ENCODE measurements around the gene ADAMTS2.

ADAMTS2 gene

GRCh38 chr5:179275381-179275878 is 69.8 kb downstream of the ADAMTS2 start:
- no peak for FAIRE-seq

- no peak for FAIRE-seq
These were observed 70.6 kb downstream of the ADAMTS2 start for GRCh38 chr5:179274321-179275315.

GRCh38 chr5:179273441-179274145 is 71.7 kb downstream of the ADAMTS2 start:
- FAIRE-seq = no peak

- FAIRE-seq = no peak
These were observed 72.2 kb downstream of the ADAMTS2 start for GRCh38 chr5:179273073-179273435.

GRCh38 chr5:179272326-179273072 is 72.8 kb downstream of the ADAMTS2 start:
- FAIRE-seq = no peak

DNA sequence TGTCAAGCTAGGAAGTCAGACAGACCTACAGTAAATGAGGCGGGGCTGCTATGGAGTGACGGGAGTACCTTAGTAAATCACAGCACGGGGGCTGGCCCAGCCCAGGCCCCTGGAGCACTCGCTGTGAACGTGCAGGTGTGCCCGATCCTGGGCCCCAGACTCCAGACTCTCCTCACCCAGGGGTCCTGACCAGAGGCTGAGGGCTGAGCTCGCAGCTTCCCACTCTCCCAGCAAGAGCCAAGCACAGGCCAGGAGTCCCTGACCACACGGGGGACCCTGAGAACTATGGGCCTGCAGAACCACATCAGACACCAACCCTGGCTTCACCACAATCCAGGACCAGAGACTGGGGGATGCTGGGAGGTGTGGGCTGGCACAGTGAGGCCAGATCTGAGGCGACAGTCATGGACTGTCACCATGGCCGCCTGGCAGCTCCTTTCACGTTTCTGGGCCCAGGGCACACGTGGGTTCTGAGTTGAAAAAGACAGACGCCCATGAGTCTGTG is 73.4 kb downstream of the ADAMTS2 start:
- FAIRE-seq = no peak

GRCh38 chr5:179271428-179271734 is 73.9 kb downstream of the ADAMTS2 start:
- no peak for FAIRE-seq

DNA sequence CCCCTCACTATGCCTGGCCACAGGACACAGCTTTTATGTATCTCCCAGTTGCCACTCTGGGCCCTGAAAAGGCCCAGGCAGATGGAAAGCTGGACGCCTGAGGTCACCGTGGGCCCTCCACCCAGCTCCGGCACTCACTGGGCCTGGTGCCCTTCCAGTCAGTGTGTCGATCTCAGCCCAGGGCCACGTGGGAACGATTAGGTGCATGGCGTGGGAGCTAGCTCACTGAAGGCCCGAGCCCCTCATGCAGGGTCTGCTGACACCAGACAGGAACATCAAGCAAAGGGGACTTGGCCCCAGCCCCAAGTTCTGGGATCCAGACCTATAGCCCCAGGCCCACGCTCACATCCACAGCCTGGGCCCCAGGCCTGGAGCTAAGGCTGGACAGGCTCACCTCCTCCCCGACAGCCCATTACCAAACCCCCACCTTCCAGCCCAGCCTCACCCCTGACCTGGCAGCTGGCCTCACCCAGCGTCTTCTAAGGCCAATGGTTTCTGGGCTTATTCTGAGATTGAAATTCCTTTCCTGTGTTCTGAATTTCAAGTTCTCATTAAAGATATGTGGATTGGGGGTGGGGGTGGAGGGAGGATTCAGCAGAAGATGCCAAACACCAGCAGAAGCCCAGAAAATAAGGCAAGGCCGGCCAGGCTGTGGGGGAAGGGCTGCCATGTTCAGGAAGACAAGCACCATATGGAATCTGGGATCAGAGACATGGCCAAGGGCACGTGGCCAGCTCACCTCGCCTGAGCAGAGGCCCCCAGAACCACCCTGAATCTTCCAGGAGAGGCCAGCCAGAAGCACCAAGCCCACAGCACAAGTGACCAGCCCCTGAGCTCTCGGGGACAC is 74.5 kb downstream of the ADAMTS2 start:
- no peak for FAIRE-seq

DNA sequence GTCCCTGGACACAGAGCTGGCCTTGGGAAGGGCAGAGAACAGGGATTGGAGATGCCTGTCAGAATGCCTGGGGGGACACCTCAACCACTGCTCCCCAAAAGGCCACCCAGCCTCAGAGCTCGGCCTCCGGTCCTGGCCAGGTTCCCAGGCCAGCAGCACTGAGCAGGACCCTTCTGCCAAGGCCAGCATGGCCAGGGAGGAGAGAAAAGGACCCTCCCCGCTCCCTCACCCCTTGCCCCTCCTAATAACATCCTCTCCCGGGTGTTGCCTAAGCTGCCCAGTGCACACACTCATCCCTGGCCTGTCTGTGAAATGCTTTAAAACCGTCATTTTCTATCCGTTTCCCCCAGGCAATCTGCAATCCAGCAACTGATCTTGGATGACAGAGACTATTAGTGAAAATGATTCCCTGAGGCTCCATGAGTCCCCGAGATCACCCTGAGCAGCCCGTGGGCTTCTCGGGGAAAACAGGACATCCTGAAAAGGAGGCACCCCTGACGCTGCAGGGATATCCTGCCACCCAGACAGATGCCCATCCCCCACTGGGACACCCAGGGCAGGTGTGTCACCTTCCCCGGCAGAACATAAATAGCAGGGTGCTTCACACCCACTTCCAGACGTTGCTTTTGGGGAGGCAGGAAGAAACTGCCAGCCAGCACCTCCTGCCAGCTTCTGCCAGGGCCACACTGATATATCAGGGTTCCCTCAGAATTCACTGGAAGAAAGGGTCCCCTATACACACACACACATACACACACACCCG is 75.3 kb downstream of the ADAMTS2 start:
- no peak for FAIRE-seq

- no peak for FAIRE-seq
These were observed 76.1 kb downstream of the ADAMTS2 start for GRCh38 chr5:179268966-179269693.

DNA sequence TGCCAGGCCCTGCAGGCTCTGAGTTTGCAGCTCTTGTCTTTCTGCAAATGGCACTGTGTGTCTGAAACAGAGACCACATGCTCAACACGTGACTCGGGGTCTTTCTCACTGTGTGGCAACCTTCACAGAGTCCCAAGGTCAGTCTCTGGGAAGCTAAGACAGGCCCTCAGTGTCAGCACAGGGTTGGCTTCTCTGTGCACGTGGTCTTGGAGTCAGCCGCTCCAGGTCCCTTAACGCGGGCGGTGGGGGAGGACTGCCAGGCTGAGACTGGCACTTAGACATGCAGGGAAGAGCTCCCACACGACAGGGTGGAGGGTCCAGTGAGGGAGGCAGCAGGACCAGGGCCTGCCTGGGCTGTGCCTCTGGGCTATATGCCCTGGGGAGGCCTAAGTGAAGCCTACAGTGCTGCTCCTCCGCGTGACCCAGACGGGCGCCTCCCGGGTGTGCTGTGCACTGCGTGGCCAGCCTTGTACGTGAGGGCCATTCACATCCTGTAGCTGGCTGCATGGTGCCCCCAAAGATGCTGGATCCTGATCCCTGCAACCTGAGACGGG is 76.8 kb downstream of the ADAMTS2 start:
- no peak for FAIRE-seq

- no peak for FAIRE-seq
These were observed 77.6 kb downstream of the ADAMTS2 start for GRCh38 chr5:179267671-179268083.

GRCh38 chr5:179267071-179267670 is 78.1 kb downstream of the ADAMTS2 start:
- FAIRE-seq = no peak

DNA sequence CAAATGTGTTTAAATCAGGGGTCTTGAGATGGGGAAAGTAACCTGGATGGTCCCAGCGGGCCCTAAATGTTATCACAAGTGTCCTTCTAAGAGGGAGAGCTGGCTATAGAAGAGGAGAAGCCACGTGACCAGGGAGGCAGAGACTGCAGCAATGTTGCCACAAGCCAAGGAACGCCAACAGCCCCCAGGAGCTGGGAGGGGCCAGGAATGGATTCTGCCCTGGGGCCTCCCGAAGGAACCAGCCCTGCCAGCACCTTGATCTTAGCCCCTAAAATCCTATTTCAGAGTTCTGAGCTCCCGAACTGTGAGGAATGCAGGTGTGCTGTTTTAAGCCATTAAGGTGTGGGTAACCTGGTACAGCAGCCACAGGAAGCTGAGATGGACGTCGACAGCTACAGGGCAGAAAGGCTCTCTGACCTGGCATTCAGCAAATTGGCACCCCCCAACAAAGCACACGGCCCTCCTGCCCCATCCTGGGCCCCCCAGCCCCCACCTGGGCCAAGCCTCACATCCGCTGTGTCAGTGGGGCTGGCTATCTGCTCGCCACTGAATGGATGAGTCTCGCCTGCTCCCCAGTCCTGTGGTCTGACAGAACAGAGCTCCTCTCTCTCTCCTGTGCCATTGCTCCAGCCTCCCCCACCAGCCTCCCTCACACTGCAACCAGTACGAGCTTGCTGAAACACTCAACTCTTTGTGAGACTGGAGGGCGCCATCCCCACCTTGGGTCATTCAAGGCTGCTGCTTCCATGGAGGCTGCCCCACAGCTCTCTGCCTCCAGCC is 78.8 kb downstream of the ADAMTS2 start:
- no peak for FAIRE-seq

DNA sequence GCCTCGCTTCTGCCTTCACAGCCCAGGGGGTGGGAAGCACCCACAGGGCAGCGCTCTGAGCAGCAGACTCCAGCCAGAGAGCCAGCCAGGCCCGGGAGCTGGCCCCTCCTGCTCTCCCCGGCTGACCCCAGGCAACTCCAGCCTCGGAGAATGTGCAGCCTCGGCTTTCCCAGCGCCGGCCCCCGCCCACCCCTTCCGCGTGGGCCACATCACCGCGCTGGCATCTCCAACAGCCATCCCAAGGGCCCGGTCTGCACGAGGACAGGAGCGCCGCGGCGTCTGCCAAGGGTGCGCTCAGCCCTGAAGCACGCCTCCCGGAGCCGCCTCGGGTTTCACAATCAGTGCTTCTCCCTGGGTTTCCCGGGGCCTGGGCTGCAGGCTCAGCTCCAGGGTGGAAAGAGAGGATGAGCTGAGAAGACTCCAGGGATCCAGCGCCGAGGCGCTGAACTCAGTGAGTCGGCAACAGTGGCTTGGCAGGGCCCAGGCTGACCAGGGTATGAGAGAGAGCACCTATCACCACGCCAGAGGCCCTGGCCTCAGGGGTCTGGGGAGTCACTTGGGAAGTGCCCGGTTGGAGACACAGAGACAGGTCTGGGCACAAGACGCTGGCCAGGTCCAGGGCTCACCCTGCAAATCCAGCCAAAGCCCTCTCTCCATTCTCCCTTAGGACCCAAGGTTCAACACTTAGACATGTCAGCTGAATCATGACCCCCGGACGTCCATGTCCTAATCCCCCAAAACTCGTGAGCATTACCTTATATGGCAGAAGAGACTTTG is 79.6 kb downstream of the ADAMTS2 start:
- no peak for FAIRE-seq

DNA sequence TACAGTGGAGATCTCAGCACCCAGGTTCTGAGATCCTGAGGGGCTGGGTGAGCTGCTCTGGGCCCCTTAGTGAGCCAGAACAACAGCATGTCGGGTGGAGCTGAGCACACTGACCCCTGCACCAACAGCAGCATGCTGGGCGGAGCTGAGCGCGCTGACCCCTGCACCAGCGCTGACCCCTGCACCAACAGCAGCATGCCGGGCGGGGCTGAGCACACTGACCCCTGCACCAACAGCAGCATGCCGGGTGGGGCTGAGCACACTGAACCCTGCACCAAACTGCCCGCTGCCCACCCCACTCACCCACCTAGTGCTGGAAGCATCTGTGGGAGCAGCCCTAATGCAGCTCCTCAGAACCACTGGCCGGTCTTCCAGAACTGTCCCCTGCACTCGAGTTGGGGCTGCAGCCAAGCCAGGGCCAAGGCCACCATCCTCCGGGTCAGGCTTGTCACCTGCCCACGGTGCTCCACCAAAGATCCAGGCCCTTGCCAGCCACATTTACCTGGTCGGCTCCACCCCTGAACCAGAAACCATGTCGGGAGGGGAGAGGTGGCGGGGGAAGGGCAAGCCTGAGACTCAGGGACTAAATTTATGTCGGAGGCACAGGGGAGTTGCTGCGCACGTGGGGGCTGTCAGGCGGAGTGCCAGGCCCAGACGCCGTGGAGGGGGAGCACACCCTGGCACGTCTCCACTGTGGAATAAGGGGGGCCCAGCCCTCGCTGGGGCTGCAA is 80.3 kb downstream of the ADAMTS2 start:
- FAIRE-seq = no peak

GRCh38 chr5:179264053-179264782 is 81.0 kb downstream of the ADAMTS2 start:
- FAIRE-seq = no peak
